Mesendoderm (in vitro differentiated cells): ENCODE data around the gene HRAS.

Experiments
- DNase-seq: peaks from one replicate; pipeline ENCODE4 v3.0.0; 2013
- H2AK5ac ChIP-seq: 2 replicates; pipeline ENCODE4 v1.6.1; 2013; ENCODE audit warnings: low read length, inconsistent platforms
- H2BK120ac ChIP-seq: 2 replicates; pipeline ENCODE4 v1.6.1; 2013; ENCODE audit warnings: low read depth, mild to moderate bottlenecking, low read length, moderate library complexity, mixed read lengths
- H2BK15ac ChIP-seq: replicated peaks from 2 replicates; pipeline ENCODE4 v1.6.1; 2013; ENCODE audit warnings: low read depth, mild to moderate bottlenecking, moderate library complexity
- H2BK5ac ChIP-seq: 2 replicates; pipeline ENCODE4 v1.6.1; 2013; ENCODE audit warnings: low read length, inconsistent platforms
- H3K18ac ChIP-seq: 2 replicates; pipeline ENCODE4 v1.6.1; 2013; ENCODE audit warnings: mild to moderate bottlenecking, low read length, mixed read lengths
- H3K23ac ChIP-seq: one replicate; pipeline ENCODE4 v1.6.1; 2013; ENCODE audit warnings: low read length
- H3K27ac ChIP-seq: 2 replicates; pipeline ENCODE4 v1.5.1; 2013; ENCODE audit warnings: low read depth, mild to moderate bottlenecking, inconsistent platforms, low read length, moderate library complexity
- H3K27me3 ChIP-seq: 2 replicates; pipeline ENCODE4 v1.6.1; 2013; ENCODE audit warnings: low read length, control low read depth, mild to moderate bottlenecking, inconsistent platforms; ENCODE audit not compliant: insufficient read depth, poor library complexity
- H3K36me3 ChIP-seq: 2 replicates; pipeline ENCODE4 v1.6.1; 2013; ENCODE audit warnings: low read length, inconsistent platforms; ENCODE audit not compliant: control insufficient read depth, insufficient read depth
- H3K4ac ChIP-seq: one replicate; pipeline ENCODE4 v1.6.1; 2013; ENCODE audit warnings: low read depth, mild to moderate bottlenecking, low read length, moderate library complexity
- H3K4me1 ChIP-seq: 2 replicates; pipeline ENCODE4 v1.6.1; 2013; ENCODE audit warnings: low read depth, low read length, inconsistent platforms; ENCODE audit not compliant: control insufficient read depth
- H3K4me2 ChIP-seq: 2 replicates; pipeline ENCODE4 v1.6.1; 2013; ENCODE audit warnings: low read length
- H3K4me3 ChIP-seq: 2 replicates; pipeline ENCODE4 v1.5.1; 2013; ENCODE audit warnings: mild to moderate bottlenecking, low read length
- H3K56ac ChIP-seq: one replicate; pipeline ENCODE4 v1.6.1; 2013; ENCODE audit warnings: low read length
- H3K79me1 ChIP-seq: 2 replicates; pipeline ENCODE4 v1.6.1; 2013; ENCODE audit warnings: low read length, inconsistent platforms
- H3K79me2 ChIP-seq: 2 replicates; pipeline ENCODE4 v1.6.1; 2013; ENCODE audit warnings: mild to moderate bottlenecking, low read length; ENCODE audit not compliant: control insufficient read depth, insufficient read depth
- H3K9ac ChIP-seq: 2 replicates; pipeline ENCODE4 v1.6.1; 2013; ENCODE audit warnings: low read length, inconsistent platforms
- H4K5ac ChIP-seq: one replicate; pipeline ENCODE4 v1.6.1; 2013; ENCODE audit warnings: low read length
- H4K8ac ChIP-seq: one replicate; pipeline ENCODE4 v1.6.1; 2013; ENCODE audit warnings: low read depth, mild to moderate bottlenecking, control low read depth, low read length, moderate library complexity
- WGBS: extraction: QIAGEN DNeasy Blood & Tissue Kit; methylation state at CpG from one replicate; pipeline ENCODE4 v1.1.7; 2013; ENCODE audit warnings: low lambda C conversion rate, missing lambda C conversion rate; ENCODE audit not compliant: insufficient coverage; ENCODE audit errors: extremely low coverage; 5-methylcytosine and 5-hydroxymethylcytosine counted together
- small RNA-seq: library from polyadenylated mRNA; stranded (forward); fragments of <200 nt; extraction: miRNeasy Mini kit (QIAGEN cat#:217004); gene quantifications from one replicate; pipeline ENCODE3, GENCODE V24; 2013; ENCODE audit not compliant: insufficient read depth

The HRAS gene

DNA sequence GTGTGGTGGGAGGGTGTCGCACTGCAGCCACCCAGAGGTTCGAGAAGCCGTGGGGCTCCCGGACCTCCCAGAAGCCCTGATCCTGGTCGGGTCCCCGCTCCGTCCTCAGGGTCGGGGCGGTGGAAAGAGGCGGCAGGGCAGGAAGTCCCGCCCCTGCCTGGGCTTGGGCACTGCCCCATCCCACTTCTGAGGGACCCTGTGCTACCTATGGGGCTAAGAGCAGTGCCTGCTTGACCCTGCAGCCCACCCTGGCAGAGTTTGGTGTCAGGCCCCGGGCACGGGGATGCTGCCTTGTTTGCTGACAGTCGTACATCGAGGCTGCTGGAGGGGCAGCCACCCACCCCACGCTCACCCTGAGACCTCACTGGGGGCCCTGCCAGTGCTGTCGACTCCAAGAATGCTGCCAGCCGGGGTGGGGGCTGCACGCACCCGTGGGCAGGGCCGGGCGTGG is 47.8 kb downstream of the HRAS start:
- no peak for DNase-seq
- Histone ChIP-seq H2BK5ac (no peak overlapping the region), H3K4ac (no peak overlapping the region), H3K4me1 (no peaks in the 10 kb centered on the region), H2BK120ac (no peak overlapping the region), H2BK15ac (no peak overlapping the region), H3K23ac (no peak overlapping the region), H3K36me3 (no peaks in the 10 kb centered on the region), H3K27me3 (no peaks in the 10 kb centered on the region), H3K27ac (no peak overlapping the region), H2AK5ac (no peak overlapping the region), H4K8ac (no peak overlapping the region), H3K56ac (no peak overlapping the region), H3K4me2 (no peak overlapping the region), H3K79me2 (peaks cover 4% of the 10 kb centered on the region), H3K9ac (no peak overlapping the region), H4K5ac (no peak overlapping the region), H3K18ac (no peak overlapping the region), H3K79me1 (peaks cover 9% of the 10 kb centered on the region), H3K4me3 (no peak overlapping the region)
- no CpG with 5 or more reads among the region's 22 CpGs for WGBS

DNA sequence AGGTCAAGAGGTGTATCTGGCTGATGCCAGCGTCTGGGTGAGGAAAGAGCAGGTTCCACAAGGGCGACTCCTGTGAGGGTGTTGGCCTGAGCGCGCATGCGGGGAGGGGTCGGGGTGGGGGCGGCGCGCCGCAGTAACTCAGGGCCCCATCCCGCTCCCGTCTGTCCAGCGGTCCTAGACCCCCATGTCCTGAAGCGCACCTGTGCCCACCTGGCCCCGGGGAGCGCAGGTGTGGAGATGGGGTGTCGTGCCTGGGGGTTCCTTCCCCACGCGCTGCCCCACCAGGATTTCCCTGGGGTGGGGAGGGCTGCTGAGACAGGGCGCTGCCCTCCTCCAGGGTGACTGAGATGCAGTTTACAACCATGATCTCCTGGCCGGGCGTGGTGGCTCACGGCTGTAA is 49.2 kb downstream of the HRAS start:
- no CpG with 5 or more reads among the region's 23 CpGs for WGBS
- no peaks in the 10 kb centered on the region for H3K36me3 ChIP-seq
- H3K23ac ChIP-seq: no peak overlapping the region
- no peak overlapping the region for H2BK120ac ChIP-seq
- no peak overlapping the region for H3K4me2 ChIP-seq
- no peak for DNase-seq
- H3K79me2 ChIP-seq: peaks cover 4% of the 10 kb centered on the region
- no peak overlapping the region for H3K4ac ChIP-seq
- H3K4me3 ChIP-seq: no peak overlapping the region
- H3K4me1 ChIP-seq: no peaks in the 10 kb centered on the region
- no peak overlapping the region for H3K18ac ChIP-seq
- H3K27ac ChIP-seq: no peak overlapping the region
- H4K8ac ChIP-seq: no peak overlapping the region
- peaks cover 9% of the 10 kb centered on the region for H3K79me1 ChIP-seq
- H3K9ac ChIP-seq: no peak overlapping the region
- no peaks in the 10 kb centered on the region for H3K27me3 ChIP-seq
- no peak overlapping the region for H4K5ac ChIP-seq
- no peak overlapping the region for H2BK5ac ChIP-seq
- no peak overlapping the region for H2AK5ac ChIP-seq
- no peak overlapping the region for H3K56ac ChIP-seq
- no peak overlapping the region for H2BK15ac ChIP-seq

DNA sequence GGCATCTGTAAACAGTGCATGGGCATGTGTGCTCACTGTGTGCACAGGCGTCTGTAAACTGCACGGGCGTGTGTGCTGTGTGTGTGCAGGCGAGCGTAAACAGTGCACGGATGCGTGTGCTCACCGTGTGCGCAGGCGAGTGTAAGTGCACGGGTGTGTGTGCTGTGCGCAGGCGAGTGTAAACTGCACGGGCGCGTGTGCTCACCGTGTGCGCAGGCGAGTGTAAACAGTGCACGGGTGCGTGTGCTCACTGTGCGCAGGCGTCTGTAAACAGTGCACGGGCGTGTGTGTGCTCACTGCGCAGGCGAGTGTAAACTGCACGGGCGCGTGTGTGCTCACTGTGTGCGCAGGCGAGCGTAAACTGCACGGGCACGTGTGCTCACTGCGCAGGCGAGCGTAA is 50.8 kb downstream of the HRAS start:
- no peak overlapping the region for H3K4me3 ChIP-seq
- no peak overlapping the region for H2BK15ac ChIP-seq
- peaks cover 9% of the 10 kb centered on the region for H3K79me1 ChIP-seq
- H3K79me2 ChIP-seq: peaks cover 4% of the 10 kb centered on the region
- H3K4me1 ChIP-seq: no peaks in the 10 kb centered on the region
- H4K8ac ChIP-seq: no peak overlapping the region
- no peak overlapping the region for H3K4me2 ChIP-seq
- no peak overlapping the region for H3K56ac ChIP-seq
- WGBS: no CpG with 5 or more reads among the region's 38 CpGs
- no peak overlapping the region for H3K27ac ChIP-seq
- H2BK120ac ChIP-seq: no peak overlapping the region
- H3K27me3 ChIP-seq: no peaks in the 10 kb centered on the region
- no peaks in the 10 kb centered on the region for H3K36me3 ChIP-seq
- no peak overlapping the region for H3K23ac ChIP-seq
- no peak overlapping the region for H3K18ac ChIP-seq
- H2AK5ac ChIP-seq: no peak overlapping the region
- no peak overlapping the region for H3K4ac ChIP-seq
- no peak overlapping the region for H2BK5ac ChIP-seq
- no peak for DNase-seq
- no peak overlapping the region for H3K9ac ChIP-seq
- H4K5ac ChIP-seq: no peak overlapping the region

Small RNA genes within 50 kb of the gene (small RNA-seq; reads per million reads assigned to genes)
- 188 reads per million, percentile 97 among the genes with 10 or more reads in this experiment for gene MIR210
